ENCODE measurements around the gene TNRC18.

TNRC18 gene

DNA sequence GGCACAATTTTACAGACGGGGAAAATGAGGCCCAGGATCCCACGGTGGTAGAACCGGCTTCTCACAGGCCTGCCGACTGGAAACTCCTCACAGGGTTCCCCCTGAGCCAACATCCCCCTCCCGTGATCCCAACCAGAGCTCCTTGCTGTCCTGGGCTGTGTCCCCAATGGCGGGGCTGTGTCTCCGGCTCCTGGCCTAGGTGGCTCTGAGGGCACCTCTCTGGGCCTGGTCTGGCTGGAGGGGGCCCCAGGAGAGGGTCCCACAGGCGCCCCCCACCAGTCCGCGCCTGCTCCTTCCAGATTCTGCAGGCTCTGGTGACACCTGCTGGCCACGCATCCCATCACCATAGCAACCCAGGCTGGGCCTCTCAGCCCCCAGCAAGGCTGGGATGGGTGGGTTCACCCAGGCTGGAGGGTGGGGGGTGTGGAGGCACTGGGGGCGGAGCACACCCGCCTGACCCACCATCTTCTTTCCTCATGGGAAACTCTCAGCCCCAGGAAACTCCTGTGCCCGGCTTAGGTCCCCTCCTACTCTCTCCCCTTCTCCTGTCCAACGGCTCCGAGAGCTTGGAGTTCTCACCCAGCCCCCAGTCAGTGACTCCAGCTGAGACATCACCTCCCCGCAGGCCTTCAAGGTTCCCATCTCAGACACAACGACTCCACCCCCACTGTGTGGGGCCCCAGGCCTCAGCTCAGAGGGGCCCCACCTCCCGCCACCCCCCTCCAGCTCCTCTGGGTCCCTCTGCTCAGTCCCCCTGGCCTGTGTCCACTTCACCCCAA, 27.1 kb upstream of the TNRC18 start (continued):
- TF ChIP-seq, protein P1, sequence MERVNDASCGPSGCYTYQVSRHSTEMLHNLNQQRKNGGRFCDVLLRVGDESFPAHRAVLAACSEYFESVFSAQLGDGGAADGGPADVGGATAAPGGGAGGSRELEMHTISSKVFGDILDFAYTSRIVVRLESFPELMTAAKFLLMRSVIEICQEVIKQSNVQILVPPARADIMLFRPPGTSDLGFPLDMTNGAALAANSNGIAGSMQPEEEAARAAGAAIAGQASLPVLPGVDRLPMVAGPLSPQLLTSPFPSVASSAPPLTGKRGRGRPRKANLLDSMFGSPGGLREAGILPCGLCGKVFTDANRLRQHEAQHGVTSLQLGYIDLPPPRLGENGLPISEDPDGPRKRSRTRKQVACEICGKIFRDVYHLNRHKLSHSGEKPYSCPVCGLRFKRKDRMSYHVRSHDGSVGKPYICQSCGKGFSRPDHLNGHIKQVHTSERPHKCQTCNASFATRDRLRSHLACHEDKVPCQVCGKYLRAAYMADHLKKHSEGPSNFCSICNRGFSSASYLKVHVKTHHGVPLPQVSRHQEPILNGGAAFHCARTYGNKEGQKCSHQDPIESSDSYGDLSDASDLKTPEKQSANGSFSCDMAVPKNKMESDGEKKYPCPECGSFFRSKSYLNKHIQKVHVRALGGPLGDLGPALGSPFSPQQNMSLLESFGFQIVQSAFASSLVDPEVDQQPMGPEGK (tag by site-specific recombination; IDR thresholded peaks at IDR 0.05), result peak; percentile 75
- TF ChIP-seq, protein P2, sequence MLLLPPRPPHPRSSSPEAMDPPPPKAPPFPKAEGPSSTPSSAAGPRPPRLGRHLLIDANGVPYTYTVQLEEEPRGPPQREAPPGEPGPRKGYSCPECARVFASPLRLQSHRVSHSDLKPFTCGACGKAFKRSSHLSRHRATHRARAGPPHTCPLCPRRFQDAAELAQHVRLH (tag by site-specific recombination; IDR thresholded peaks at IDR 0.05), result no peak
- no peak for TF ChIP-seq ZNF530 (tag by site-specific recombination; IDR thresholded peaks at IDR 0.05; ENCODE audit: low read depth)
- TF ChIP-seq, protein P3, sequence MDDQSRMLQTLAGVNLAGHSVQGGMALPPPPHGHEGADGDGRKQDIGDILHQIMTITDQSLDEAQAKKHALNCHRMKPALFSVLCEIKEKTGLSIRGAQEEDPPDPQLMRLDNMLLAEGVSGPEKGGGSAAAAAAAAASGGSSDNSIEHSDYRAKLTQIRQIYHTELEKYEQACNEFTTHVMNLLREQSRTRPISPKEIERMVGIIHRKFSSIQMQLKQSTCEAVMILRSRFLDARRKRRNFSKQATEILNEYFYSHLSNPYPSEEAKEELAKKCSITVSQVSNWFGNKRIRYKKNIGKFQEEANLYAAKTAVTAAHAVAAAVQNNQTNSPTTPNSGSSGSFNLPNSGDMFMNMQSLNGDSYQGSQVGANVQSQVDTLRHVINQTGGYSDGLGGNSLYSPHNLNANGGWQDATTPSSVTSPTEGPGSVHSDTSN (CRISPR knock-in tag; IDR thresholded peaks at IDR 0.05), result no peak
- TF ChIP-seq, protein P4, sequence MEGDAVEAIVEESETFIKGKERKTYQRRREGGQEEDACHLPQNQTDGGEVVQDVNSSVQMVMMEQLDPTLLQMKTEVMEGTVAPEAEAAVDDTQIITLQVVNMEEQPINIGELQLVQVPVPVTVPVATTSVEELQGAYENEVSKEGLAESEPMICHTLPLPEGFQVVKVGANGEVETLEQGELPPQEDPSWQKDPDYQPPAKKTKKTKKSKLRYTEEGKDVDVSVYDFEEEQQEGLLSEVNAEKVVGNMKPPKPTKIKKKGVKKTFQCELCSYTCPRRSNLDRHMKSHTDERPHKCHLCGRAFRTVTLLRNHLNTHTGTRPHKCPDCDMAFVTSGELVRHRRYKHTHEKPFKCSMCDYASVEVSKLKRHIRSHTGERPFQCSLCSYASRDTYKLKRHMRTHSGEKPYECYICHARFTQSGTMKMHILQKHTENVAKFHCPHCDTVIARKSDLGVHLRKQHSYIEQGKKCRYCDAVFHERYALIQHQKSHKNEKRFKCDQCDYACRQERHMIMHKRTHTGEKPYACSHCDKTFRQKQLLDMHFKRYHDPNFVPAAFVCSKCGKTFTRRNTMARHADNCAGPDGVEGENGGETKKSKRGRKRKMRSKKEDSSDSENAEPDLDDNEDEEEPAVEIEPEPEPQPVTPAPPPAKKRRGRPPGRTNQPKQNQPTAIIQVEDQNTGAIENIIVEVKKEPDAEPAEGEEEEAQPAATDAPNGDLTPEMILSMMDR (tag by site-specific recombination; IDR thresholded peaks at IDR 0.05), result peak; percentile 67
- TF ChIP-seq, protein P5, sequence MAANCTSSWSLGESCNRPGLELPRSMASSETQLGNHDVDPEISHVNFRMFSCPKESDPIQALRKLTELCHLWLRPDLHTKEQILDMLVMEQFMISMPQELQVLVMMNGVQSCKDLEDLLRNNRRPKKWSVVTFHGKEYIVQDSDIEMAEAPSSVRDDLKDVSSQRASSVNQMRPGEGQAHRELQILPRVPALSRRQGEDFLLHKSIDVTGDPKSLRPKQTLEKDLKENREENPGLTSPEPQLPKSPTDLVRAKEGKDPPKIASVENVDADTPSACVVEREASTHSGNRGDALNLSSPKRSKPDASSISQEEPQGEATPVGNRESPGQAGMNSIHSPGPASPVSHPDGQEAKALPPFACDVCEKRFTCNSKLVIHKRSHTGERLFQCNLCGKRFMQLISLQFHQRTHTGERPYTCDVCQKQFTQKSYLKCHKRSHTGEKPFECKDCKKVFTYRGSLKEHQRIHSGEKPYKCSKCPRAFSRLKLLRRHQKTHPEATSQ (tag by site-specific recombination; IDR thresholded peaks at IDR 0.05), result no peak
- no peak for TF ChIP-seq ZFHX2 (tag by site-specific recombination; conservative IDR thresholded peaks at IDR 0.05)
- no peak for TF ChIP-seq ZNF155 (tag by site-specific recombination; IDR thresholded peaks at IDR 0.05)
- TF ChIP-seq GLIS2 (tag by site-specific recombination; IDR thresholded peaks at IDR 0.05), result peak; percentile 76
- no peak for TF ChIP-seq RBAK (tag by site-specific recombination; IDR thresholded peaks at IDR 0.05)
- TF ChIP-seq ZNF48 (tag by site-specific recombination; IDR thresholded peaks at IDR 0.05), result no peak
- TF ChIP-seq ZNF624 (tag by site-specific recombination; IDR thresholded peaks at IDR 0.05), result no peak
- TF ChIP-seq, protein P6, sequence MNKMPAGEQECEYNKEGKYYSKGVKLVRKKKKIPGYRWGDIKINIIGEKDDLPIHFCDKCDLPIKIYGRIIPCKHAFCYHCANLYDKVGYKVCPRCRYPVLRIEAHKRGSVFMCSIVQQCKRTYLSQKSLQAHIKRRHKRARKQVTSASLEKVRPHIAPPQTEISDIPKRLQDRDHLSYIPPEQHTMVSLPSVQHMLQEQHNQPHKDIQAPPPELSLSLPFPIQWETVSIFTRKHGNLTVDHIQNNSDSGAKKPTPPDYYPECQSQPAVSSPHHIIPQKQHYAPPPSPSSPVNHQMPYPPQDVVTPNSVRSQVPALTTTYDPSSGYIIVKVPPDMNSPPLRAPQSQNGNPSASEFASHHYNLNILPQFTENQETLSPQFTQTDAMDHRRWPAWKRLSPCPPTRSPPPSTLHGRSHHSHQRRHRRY (tag by site-specific recombination; IDR thresholded peaks at IDR 0.05), result no peak
- TF ChIP-seq IKZF3 (tag by site-specific recombination; IDR thresholded peaks at IDR 0.05), result no peak
- TF ChIP-seq, protein P7, sequence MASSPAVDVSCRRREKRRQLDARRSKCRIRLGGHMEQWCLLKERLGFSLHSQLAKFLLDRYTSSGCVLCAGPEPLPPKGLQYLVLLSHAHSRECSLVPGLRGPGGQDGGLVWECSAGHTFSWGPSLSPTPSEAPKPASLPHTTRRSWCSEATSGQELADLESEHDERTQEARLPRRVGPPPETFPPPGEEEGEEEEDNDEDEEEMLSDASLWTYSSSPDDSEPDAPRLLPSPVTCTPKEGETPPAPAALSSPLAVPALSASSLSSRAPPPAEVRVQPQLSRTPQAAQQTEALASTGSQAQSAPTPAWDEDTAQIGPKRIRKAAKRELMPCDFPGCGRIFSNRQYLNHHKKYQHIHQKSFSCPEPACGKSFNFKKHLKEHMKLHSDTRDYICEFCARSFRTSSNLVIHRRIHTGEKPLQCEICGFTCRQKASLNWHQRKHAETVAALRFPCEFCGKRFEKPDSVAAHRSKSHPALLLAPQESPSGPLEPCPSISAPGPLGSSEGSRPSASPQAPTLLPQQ (tag by site-specific recombination; IDR thresholded peaks at IDR 0.05), result 0 out of 2 replicates have a peak, but pooled peaks have one; percentile 8
- TF ChIP-seq ZNF558 (tag by site-specific recombination; IDR thresholded peaks at IDR 0.05), result no peak
- peak; percentile 53 for TF ChIP-seq ZIC2 (tag by site-specific recombination; IDR thresholded peaks at IDR 0.05)
- no peak for TF ChIP-seq REPIN1 (tag by site-specific recombination; IDR thresholded peaks at IDR 0.05; ENCODE audit: low read depth)
- no peak for TF ChIP-seq ZNF324 (tag by site-specific recombination; IDR thresholded peaks at IDR 0.05)
- TF ChIP-seq, protein P8, sequence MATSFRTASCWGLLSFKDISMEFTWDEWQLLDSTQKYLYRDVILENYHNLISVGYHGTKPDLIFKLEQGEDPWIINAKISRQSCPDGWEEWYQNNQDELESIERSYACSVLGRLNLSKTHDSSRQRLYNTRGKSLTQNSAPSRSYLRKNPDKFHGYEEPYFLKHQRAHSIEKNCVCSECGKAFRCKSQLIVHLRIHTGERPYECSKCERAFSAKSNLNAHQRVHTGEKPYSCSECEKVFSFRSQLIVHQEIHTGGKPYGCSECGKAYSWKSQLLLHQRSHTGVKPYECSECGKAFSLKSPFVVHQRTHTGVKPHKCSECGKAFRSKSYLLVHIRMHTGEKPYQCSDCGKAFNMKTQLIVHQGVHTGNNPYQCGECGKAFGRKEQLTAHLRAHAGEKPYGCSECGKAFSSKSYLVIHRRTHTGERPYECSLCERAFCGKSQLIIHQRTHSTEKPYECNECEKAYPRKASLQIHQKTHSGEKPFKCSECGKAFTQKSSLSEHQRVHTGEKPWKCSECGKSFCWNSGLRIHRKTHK (tag by site-specific recombination; IDR thresholded peaks at IDR 0.05), result no peak
- TF ChIP-seq SP2 (tag by site-specific recombination; IDR thresholded peaks at IDR 0.05), result no peak
- TF ChIP-seq ZNF433 (tag by site-specific recombination; IDR thresholded peaks at IDR 0.05; ENCODE audit: low read depth), result no peak
- TF ChIP-seq, protein P9, sequence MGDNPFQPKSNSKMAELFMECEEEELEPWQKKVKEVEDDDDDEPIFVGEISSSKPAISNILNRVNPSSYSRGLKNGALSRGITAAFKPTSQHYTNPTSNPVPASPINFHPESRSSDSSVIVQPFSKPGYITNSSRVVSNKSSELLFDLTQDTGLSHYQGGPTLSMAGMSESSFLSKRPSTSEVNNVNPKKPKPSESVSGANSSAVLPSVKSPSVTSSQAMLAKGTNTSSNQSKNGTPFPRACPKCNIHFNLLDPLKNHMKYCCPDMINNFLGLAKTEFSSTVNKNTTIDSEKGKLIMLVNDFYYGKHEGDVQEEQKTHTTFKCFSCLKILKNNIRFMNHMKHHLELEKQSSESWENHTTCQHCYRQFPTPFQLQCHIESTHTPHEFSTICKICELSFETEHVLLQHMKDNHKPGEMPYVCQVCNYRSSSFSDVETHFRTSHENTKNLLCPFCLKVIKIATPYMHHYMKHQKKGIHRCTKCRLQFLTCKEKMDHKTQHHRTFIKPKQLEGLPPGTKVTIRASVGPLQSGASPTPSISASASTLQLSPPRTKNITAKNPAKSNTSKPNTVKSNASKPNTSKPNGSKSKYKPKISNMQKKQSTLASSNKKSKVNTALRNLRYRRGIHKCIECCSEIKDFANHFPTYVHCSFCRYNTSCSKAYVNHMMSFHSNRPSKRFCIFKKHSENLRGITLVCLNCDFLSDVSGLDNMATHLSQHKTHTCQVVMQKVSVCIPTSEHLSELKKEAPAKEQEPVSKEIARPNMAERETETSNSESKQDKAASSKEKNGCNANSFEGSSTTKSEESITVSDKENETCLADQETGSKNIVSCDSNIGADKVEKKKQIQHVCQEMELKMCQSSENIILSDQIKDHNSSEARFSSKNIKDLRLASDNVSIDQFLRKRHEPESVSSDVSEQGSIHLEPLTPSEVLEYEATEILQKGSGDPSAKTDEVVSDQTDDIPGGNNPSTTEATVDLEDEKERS (tag by site-specific recombination; IDR thresholded peaks at IDR 0.05), result no peak
- TF ChIP-seq ZBTB20 (tag by site-specific recombination; IDR thresholded peaks at IDR 0.05), result peak; percentile 56
- no peak for TF ChIP-seq ZNF501 (tag by site-specific recombination; IDR thresholded peaks at IDR 0.05)

All from HEK293 (cell line).